ENCODE data around the gene BCAN. TPM values are rescaled to one million over a fixed set of nuclear protein-coding genes. Genes with fewer than 3 reads are reported as not detected.
A peak's percentile ranks its signal among the peaks of the same experiment; 100 is the strongest.

The BCAN gene
- total RNA-seq, 4 donors from 2014 or later, result 0.45 to 1.0 (median 0.99) TPM; not detected in 1

GRCh38 chr1:156689953-156690674 is 48.2 kb downstream of the BCAN start:
- Histone ChIP-seq H3K36me3 (no peaks in the 10 kb centered on the region), H3K4me3 (peak overlapping the region in 2 of 4 donors; percentile 2 to 37)
- WGBS, result 29% methylated on average over 10 of the region's 10 CpGs

GRCh38 chr1:156690675-156691036 is 48.7 kb downstream of the BCAN start:
- peaks cover 0 to 78% (median 4%) of the 10 kb centered on the region in 4 donors for H3K27me3 ChIP-seq
- no peak overlapping the region for H3K27ac ChIP-seq (replicated peaks in 1 of 4)
- H3K9me3 ChIP-seq, result no peaks in the 10 kb centered on the region
- no peak for DNase-seq (ENCODE audit: extremely low spot score)
- no peak overlapping the region for H3K4me3 ChIP-seq
- H3K36me3 ChIP-seq, result no peaks in the 10 kb centered on the region
- TF ChIP-seq POLR2A (IDR thresholded peaks at IDR 0.05; ENCODE audit: low read depth) (no peak), POLR2AphosphoS5 (IDR thresholded peaks at IDR 0.05) (no peak), EP300 (IDR thresholded peaks at IDR 0.05) (no peak), CTCF (IDR thresholded peaks at IDR 0.05) (no peak)
- intact Hi-C loops (cut with DNase I), result loop anchor here (2.0 kb wide), 1 partner anchor 16 kb away; no protein-coding TSS in a partner anchor
- 64% methylated on average over 8 of the region's 8 CpGs for WGBS
- H3K4me1 ChIP-seq, result peaks cover 7 to 28% (median 19%) of the 10 kb centered on the region in 4 donors

More at GRCh38 chr1:156689953-156690674, 48.2 kb downstream of the BCAN start:
- intact Hi-C loops (cut with DNase I), result loop anchor here (1.0 to 10.0 kb wide), 3 partner anchors 17 to 195 kb away; no protein-coding TSS in a partner anchor
- Histone ChIP-seq H3K4me1 (peaks cover 7 to 28% (median 19%) of the 10 kb centered on the region in 4 donors), H3K27ac (replicated peaks in 1 of 4) (no peak overlapping the region), H3K27me3 (peaks cover 0 to 80% (median 4%) of the 10 kb centered on the region in 4 donors), H3K9me3 (no peaks in the 10 kb centered on the region)
- TF ChIP-seq CTCF (IDR thresholded peaks at IDR 0.05) (no peak), POLR2A (IDR thresholded peaks at IDR 0.05; ENCODE audit: low read depth) (no peak), EP300 (IDR thresholded peaks at IDR 0.05) (no peak), POLR2AphosphoS5 (IDR thresholded peaks at IDR 0.05) (no peak)
- no peak for DNase-seq (ENCODE audit: extremely low spot score)

GRCh38 chr1:156691191-156691590 is 49.3 kb downstream of the BCAN start:
- TF ChIP-seq POLR2AphosphoS5 (IDR thresholded peaks at IDR 0.05) (no peak), CTCF (IDR thresholded peaks at IDR 0.05) (no peak), POLR2A (IDR thresholded peaks at IDR 0.05; ENCODE audit: low read depth) (no peak), EP300 (IDR thresholded peaks at IDR 0.05) (no peak)
- DNase-seq (ENCODE audit: extremely low spot score), result no peak
- H3K9me3 ChIP-seq, result no peaks in the 10 kb centered on the region
- intact Hi-C loops (cut with DNase I), result loop anchor here (2.0 kb wide), 1 partner anchor 16 kb away; no protein-coding TSS in a partner anchor
- no peaks in the 10 kb centered on the region for H3K36me3 ChIP-seq
- peaks cover 7 to 28% (median 19%) of the 10 kb centered on the region in 4 donors for H3K4me1 ChIP-seq
- H3K4me3 ChIP-seq, result no peak overlapping the region
- peaks cover 0 to 72% (median 2%) of the 10 kb centered on the region in 4 donors for H3K27me3 ChIP-seq
- WGBS, result 82% methylated on average over 10 of the region's 10 CpGs
- no peak overlapping the region for H3K27ac ChIP-seq (replicated peaks in 1 of 4)

- no peaks in the 10 kb centered on the region for H3K9me3 ChIP-seq
- no peak overlapping the region for H3K27ac ChIP-seq (replicated peaks in 1 of 4)
- 50% methylated on average over 19 of the region's 20 CpGs for WGBS
- H3K36me3 ChIP-seq, result no peaks in the 10 kb centered on the region
- DNase-seq (ENCODE audit: extremely low spot score), result no peak
- no peak overlapping the region for H3K4me3 ChIP-seq
- no peak for TF ChIP-seq EP300 (IDR thresholded peaks at IDR 0.05)
- no peak for TF ChIP-seq POLR2A (IDR thresholded peaks at IDR 0.05; ENCODE audit: low read depth)
- no peak for TF ChIP-seq CTCF (IDR thresholded peaks at IDR 0.05)
- no peak for TF ChIP-seq POLR2AphosphoS5 (IDR thresholded peaks at IDR 0.05)
- peaks cover 0 to 68% (median 2%) of the 10 kb centered on the region in 4 donors for H3K27me3 ChIP-seq
- peaks cover 7 to 28% (median 19%) of the 10 kb centered on the region in 4 donors for H3K4me1 ChIP-seq
- intact Hi-C loops (cut with DNase I), result loop anchor here (2.0 kb wide), 1 partner anchor 15 kb away; no protein-coding TSS in a partner anchor
Observed at GRCh38 chr1:156691665-156692440, 49.9 kb downstream of the BCAN start.
